HG03060 (cell line): Measurements from ENCODE around the gene SNN.

ENCODE experiments used
- ATAC-seq: cut with Tn5 transposase; IDR thresholded peaks from one replicate; pipeline ENCODE4 v1.9.1; 2021; ENCODE audit warnings: low read depth, moderate number of reproducible peaks; ENCODE audit not compliant: unreplicated experiment

Gene SNN

DNA sequence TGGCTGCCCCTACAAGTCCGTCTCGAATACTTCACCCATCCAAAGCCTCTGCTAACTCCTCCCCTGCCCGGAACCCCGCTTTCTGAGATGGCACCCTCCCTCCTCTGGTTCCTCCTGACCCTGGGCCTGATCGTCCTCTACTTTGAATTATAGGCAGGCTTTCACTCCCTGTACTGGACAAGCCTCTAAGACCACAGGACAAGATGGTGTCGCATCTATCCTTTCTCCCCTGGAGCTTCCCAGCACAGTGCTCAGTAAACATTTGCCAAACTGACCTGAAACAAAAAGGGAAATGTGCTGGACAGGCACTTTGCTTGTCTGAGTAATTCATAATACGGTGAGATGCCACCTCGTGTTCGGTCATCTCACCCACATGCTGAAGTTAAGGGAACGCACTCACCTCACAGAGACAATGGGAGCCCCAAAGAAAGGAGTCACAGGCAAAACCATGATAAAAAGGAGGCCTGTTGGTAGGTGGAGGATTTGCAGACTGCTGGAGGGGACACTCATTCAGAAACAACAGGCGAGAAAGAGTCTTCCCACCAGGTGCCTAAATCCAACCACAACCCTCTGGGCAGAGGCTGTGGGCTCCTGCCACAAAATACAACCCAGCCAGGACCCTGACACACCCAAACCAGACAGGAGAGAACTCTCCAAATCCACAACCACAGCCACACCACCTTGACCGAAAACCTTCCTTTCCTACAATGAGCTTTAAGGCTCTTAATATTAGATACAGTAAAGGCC is 28.2 kb downstream of the SNN start:
- ATAC-seq, result no peak

DNA sequence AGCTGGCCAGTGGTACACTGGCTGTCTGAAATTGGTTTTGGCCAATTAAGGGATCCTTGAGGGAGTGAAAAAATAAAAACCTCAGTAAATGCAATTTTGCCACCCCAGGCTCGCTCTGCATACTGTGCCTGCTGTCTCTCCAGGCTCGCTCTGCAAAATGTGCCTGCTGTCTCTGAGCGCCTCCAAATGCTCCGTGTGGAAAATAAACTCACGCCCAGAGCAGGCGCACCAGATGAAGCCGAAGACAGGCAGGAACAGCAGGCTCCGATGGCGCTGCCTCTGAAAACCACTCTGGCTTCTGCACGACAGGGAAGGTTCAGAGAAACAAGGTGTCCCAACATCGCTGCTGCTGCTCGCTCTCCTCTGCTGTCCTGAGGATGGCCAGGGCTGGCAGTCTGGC is 29.1 kb downstream of the SNN start:
- ATAC-seq, result no peak

DNA sequence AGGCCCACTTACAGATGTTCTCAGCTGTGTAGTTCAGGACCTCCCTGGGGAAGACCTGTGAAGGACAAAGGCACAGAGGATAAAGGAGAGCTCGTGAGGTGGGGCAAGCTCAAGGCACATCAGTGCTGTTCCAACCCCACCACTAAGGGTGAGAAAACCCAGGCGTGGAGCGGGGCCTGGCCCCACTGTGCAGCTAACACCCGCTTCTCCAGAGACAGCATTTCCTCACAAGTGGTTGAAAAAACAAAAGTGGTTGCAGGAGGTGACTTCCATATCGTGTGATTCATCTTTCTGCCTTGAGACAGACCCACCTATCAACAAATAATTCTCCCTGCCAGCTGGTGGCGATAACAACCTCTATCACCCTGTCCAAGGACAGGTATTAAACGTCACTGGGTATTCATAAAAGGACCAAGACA is 30.0 kb downstream of the SNN start:
- ATAC-seq, result no peak

DNA sequence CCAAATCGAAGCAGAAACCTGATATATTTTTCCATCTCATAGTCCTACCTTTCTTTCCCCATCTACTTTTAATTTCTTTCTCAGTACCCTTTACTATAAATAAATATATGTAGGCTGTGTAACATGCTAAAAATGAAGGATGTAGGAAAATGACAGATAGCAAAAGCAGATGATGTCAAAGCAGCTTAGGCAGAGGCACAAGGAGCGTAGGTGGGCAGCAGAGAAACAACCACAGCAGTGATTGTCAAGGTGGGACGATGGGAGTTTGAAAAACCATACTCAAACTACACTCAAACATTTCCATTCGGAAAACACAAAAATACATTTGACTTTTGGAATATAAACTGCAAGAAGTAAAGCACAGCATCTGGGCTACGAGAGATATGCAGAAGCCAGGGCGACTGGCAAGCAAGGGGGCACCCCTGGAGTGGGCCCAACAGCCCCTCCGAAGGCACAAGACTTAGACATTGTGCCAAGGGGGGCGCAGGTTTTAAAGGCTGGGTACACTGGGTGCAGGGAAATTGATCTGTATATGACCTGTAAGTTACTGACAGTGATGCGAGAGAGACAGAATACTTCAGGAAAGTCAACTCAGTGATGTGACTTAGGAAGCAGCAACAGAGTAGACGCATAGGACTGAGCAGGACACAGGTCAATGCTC is 31.1 kb downstream of the SNN start:
- no peak for ATAC-seq

DNA sequence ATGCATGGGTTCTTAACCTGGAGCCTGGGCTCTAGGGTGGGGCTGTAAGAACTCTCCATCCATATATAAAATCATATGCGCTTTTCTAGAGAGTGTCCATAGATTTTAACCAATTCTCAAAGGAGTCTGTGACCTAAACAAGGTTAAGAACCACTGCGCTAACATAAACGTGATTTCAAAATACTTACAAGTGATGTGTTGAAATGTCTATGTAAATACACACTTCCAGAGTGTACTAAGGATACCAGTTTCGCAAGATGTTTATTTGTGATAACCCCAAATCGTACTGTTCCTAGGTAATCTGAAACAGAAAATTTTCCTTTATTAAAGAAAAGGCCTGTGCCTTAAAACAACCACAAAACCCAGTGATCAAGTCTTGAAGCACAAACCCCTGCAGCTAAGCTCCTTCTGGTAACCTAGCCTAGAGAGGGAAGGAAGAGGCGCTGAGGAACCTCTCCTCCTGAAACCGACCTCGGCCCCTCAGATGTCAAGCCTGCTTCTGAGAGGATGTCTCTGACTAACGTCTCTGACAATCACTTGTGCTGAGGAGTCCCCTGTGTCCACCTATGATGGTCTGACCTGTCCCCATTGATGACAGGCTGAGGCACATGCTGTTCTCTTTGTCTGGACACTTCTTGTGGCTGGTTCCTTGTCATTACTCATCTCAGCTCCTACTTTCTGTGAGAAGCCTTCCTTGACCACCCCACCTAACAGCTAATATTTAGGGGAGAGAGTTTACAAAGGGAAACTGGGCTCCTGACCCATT is 32.2 kb downstream of the SNN start:
- ATAC-seq, result no peak

DNA sequence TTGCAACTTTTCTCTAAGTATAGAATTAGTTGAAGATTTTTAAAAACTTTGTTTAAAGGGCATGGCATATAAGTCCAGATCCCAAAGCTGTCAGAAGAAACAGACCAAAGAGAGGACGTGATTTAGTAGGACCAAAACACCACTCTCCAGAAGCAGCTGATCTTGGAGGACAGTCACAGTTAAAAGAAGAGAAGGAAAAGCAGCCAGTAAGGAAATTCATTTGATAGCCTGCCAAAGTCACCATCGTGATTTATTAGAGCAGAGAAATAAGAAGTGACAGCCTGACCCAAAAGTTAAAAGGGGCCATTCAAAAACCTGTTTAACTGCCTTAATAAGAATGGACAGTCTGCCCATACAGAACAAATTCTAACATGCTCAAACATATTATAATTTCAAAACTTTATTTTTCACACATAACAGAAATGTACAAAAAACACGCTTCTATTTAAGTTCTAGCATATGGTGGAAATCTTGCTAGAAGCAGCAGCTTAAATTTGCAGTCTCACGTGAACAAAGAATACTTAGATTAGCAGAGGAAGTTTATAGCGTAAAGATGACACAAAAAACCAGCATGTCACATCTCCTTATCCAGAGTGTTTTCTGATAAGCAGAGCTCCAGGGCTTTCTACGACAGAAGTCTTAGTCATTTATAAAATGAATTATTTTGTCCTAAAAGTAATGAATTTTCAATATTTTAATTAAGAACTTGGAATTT is 37.2 kb downstream of the SNN start:
- no peak for ATAC-seq

DNA sequence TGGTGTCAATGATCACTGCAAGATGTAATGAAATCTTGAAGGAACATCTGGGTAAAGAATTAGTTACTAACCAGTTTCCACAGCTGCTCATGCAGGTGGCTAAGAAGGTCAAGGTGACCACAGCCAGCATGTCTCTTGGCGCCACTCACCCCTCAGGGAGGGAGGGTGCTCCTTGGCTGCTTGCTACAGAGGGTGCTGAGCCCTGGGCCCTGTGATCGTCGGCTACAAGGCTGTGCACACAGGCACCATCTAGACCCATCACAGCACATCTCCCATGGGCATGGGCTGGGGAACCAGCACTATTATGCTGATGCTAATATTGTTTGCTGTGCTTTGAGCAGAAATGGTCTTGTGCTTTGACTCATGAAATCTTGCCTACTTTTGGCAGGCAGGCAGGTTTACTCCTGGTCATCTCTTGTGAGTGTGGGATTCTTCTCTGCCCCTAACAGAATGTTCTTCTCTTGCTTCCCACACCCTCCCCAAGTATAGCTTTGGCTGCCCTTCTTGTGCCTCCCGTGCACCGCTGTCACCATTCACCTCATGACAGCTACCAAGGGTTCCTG is 38.0 kb downstream of the SNN start:
- ATAC-seq, result no peak

DNA sequence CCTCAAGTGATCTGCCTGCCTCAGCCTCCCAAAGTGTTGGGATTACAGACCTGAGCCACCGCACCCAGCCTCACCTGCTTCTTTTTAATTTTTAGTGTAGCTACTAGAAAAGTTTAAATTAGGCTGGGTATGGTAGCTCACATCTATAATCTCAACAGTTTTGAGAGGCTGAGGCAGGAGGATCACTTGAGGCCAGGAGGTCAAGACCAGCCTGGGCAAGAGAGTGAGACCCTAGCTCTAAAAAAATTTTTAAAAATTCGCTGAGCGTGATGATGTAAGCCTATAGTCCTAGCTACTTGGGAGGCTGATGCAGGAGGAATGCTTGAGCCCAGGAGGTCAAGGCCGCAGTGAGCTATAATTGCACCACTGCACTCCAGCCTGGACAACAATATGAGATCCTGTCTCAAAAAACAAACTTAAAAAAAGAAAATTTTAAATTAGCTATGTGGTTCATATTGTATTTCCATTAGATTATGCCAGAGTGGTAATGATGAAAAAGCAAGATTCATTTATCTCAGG is 39.5 kb downstream of the SNN start:
- no peak for ATAC-seq

DNA sequence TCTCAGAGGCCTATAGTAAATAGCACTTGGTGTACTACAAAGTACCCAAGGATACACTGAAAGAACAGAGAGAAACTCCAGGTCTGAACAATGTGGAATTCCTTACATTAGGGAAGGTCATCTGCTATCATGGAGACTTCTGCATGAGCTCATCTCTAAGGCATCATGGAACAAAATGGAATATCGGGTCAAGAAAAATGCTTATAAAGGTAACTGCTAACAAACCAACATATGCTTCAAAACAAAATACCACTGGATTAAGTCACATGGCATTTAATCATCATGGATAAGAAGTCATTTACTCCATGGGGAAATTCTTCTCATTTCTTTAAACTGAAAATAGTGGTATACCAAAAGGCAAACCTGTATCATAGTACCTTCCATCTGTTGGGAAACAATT is 40.2 kb downstream of the SNN start:
- ATAC-seq, result no peak

DNA sequence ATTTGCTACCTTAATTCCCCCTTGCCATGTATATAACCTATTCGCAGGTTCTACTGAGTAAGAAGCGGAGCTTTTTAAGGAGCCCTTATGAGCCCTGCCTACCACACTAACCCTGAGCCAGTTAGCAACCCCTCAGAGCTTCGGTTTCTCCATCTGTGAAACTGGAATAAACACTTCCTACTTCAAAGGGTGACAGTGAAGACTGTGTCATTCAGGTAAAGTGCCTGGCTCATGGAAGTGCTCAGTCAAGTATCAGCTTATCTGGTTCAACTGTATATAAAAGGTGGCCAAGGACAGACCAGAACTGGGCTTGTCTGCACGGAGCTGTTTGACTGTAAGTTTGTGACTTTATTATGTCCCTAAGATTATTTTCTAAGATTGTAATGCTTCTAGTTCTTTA is 43.4 kb downstream of the SNN start:
- ATAC-seq, result no peak

DNA sequence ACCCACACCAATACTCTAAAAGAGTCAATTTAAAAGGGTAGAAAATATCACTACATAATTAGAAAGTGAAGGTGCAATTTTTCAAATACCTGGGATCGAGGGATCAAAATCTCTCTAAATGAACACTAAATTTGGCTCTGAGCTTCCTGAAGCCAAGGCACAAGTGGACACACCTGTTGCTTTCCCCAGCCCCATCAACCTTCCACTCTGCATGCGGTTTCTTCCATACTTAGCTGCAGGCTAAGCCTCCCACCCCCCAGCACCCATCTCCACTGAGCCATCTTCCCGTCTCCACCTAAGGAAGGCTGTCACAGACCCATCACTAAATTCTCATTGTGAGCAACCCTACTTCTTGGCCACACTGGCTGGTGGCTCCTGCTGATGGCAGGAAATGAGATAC is 43.9 kb downstream of the SNN start:
- ATAC-seq, result no peak

DNA sequence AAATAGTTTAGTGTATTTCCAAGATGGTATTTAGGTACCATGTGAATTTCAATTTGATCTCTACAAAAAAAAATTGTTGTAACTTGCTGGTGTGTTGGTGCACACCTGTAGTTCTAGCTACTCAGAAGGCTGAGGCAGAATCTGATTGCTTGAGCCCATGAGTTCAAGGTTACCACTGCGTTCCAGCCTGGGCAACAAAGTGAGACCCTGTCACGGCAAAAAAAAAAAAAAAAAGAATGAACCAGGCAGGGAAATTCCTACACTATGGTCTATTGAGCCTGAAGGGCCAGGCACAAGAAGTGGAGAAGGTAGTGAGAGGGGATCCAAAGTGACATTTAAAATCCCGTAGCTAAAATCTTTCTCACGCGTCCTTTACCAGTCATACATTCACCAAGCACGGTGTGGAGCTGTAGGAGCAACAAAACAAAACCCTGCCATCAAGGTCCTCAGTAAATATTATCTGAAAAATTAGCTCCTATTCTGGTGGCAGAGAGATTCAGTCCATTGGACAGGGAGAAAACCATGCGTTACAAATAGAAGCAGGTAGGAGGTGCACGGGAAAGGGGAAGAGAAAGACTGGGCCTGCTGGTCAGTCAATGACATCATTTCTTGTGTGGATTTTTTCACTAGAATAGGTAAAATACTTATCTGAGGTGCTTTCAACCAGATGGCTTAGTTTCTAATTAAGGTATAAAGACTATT is 47.1 kb downstream of the SNN start:
- ATAC-seq, result no peak

DNA sequence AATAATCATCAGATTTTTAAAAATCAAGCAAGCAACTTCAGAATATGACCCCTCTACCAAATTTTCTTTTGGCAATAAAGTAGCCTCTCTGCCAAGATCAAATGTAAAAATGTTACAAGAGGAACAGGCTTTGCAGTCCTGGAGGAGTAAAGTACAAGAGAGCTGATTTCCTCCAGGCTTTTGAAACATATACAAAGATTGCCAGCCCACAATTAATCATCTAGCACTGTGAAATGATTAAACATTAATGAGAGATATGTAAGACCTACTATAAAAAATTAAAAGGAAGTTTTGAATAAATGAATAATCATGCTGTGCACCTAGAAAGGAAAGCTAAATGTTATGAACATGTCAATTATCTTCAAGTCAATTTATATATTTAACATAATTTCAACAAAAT is 48.1 kb downstream of the SNN start:
- no peak for ATAC-seq

DNA sequence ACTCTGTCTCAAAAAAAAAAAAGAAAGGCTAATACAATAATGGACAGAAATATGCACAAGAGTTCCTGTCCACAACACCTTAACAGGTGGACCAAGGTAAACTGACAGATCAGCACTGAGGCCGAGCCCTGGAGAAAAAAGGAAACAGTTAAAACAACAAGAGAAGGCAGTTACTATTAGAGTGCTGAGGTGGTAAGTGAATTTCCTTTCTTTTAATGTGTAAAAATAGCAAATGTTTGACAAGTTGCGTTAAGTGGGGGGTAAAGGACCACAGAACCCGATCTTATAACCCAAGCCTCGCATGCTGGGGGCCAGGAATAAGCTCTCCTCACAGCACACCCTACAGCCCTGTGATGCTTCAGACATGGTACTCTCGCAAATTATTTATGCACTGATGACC is 49.6 kb downstream of the SNN start:
- no peak for ATAC-seq

DNA sequence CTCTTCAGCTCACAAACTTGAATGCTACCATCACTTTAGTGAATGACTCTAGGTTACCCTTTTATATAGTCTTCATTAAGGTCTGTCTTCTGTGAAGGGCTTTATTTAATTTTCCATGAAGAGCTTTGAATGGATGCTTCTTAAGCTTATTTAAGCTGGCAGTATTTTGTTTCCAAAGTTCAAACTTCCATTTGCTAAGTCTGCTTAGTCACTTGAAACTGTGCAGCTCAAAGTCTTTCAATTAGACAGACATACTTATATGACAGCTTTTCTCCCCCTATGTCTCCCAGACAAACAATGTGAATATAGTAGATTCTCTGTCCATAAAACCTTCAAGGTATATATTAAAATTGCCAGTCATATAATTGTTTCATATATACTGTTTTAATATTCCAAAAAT is 50.9 kb downstream of the SNN start:
- no peak for ATAC-seq

DNA sequence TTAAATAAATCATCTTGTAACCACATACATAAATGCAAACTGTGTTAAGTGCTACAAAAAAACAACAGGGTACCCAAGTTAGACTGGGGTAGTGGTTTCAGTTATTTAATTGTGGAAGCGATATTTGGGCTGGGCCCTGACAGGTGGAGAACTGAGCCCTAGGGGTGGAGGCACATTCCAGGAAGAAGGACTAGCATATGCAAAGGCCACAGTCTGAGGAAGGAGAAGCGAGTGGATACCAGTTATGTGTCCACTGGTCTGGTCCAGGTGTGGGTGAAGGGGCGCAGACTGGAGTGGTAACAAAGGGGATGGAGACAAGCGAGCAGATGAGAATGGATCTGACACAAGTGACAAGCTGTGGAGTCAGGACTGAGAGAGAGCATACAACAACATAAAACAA is 51.5 kb downstream of the SNN start:
- no peak for ATAC-seq

DNA sequence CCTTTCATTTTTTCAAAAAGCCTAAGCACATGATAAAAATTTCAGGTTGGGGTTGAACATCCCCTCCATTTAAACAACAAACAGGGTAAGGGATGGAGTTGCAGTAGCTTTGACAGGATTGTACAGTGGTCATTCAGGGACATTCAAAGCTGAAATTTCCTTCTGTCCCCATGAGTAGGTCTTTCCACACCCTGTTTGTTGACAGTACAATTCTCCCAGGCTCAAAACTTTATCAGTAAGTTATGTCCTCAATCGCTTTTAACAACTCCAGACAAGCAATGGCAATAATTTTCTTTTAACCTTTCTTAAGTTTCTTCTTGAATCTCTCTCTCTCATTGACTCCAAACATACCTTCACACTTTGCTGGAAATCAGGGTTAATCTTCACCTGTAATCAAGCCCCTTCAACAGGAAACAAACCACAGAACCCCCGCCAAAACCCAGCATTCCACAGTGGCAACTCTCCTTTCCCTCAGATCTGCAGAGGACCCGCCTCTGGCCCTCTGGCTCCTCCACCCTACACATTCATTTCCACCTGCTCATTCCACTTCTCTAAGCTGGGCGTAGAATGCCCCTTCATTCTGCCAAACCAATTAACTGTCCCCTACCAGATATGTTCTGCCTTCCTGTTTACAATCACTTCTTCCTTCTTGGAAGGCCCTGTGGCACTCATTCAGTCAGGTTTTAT is 53.7 kb downstream of the SNN start:
- ATAC-seq, result no peak

DNA sequence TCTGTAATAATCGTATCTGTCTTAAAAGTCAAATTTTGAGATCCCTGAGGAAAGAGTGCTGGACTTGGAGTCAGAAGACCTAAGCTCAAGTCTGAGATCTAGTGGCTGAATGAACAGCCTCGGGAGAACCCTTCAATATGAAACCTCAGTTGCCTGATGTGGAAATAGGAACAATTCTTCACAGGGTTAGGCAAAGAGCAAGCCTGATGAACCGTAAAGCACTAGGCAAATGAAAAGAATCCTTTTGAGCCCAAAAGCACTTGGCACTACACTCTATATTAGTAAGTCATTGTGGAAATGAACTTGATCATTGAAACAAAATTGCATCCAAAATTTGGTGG is 54.2 kb downstream of the SNN start:
- no peak for ATAC-seq

DNA sequence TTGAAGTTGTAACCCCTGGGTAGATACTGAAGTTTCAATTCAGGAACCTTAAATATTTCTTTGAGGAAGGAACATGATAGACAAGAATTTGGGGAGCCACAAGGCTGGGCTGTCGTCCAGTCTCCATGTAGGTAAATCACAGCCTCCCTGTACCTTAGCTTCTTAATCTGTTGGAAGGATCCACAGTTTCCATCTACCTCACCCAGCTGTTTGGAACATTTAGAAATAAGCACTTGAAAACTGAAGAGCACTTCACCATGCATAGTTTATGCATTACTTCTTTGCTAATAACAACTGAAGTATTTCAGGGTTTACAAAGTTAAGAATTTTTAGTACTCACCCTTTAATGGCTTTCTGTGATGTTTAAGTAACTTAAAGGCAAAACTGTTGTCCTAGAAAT is 57.2 kb downstream of the SNN start:
- no peak for ATAC-seq

DNA sequence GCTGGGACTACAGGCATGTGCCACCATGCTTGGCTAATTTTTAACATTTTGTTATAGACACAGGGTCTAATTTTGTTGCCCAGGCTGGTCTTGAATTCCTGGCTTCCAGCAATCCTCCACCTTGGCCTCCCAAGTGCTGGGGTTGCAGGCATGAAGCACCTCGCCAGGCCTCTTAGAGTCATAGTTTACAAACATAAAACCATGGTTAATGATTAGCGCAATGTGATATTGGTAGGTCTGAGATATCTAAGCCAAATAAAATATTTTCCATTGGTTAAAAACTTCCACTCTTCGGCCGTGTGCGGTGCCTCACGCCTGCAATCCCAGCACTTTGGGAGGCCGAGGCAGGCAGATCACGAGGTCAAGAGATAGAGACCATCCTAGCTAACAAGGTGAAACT is 57.8 kb downstream of the SNN start:
- no peak for ATAC-seq
